Measurements from ENCODE around the gene KIAA0232. TPM values are rescaled to one million over a fixed set of nuclear protein-coding genes. Genes with fewer than 3 reads are reported as not detected.

Gene KIAA0232
- total and polyA plus RNA-seq, 2 experiments from 2014 or later: 20.6 to 21.7 TPM

- Histone ChIP-seq H3K4me2 (ENCODE audit: unreplicated experiment) (no peak overlapping the region), H3F3A (ENCODE audit: insufficient read depth) (peaks cover 14% of the 10 kb centered on the region), H3K4me1 (ENCODE audit: insufficient read depth) (no peaks in the 10 kb centered on the region), H4K20me1 (ENCODE audit: insufficient read depth) (no peaks in the 10 kb centered on the region), H3K9me3 (ENCODE audit: low read depth) (no peaks in the 10 kb centered on the region), H3K27me3 (replicated peaks; ENCODE audit: insufficient read depth) (no peaks in the 10 kb centered on the region), H3K27ac (no peak overlapping the region), H3K4me3 (no peak overlapping the region), H3K36me3 (ENCODE audit: low read depth) (peaks cover 14% of the 10 kb centered on the region), H3K9me2 (ENCODE audit: insufficient read depth) (no peaks in the 10 kb centered on the region), H3K79me2 (ENCODE audit: insufficient read depth) (peaks cover 37% of the 10 kb centered on the region), H2AFZ (no peak overlapping the region), H3K9ac (no peak overlapping the region)
- in situ Hi-C loops (cut with MboI): loop anchor here (10.0 kb wide), 1 partner anchor 145 kb away; no protein-coding TSS in a partner anchor
- 72 to 81% methylated on average over 2 of the region's 2 CpGs for WGBS, 2 experiments (ENCODE audit: low coverage in 1 of 2, low lambda C conversion rate in 2 of 2, missing lambda C conversion rate in 2 of 2)
- TF ChIP-seq EZH2 (IDR thresholded peaks at IDR 0.05; ENCODE audit: insufficient read depth, poor library complexity, severe bottlenecking): no peak
- no peak for DNase-seq
Measured at GRCh38 chr4:6869944-6870343, 87.4 kb downstream of the KIAA0232 start.

- in situ Hi-C loops (cut with MboI): loop anchor here (10.0 kb wide), 1 partner anchor 148 kb away; no protein-coding TSS in a partner anchor
- Histone ChIP-seq H3K4me1 (ENCODE audit: insufficient read depth) (peaks cover 24% of the 10 kb centered on the region), H2AFZ (no peak overlapping the region), H3K27me3 (replicated peaks; ENCODE audit: insufficient read depth) (no peaks in the 10 kb centered on the region), H3K27ac (no peak overlapping the region), H3K9me3 (ENCODE audit: low read depth) (no peaks in the 10 kb centered on the region), H3F3A (ENCODE audit: insufficient read depth) (peaks cover 46% of the 10 kb centered on the region), H3K9me2 (ENCODE audit: insufficient read depth) (no peaks in the 10 kb centered on the region), H4K20me1 (ENCODE audit: insufficient read depth) (no peaks in the 10 kb centered on the region), H3K4me2 (ENCODE audit: unreplicated experiment) (no peak overlapping the region), H3K36me3 (ENCODE audit: low read depth) (peaks cover 13% of the 10 kb centered on the region), H3K4me3 (no peak overlapping the region), H3K9ac (no peak overlapping the region), H3K79me2 (ENCODE audit: insufficient read depth) (peaks cover 8% of the 10 kb centered on the region; the same call in 1 of the 2 replicates)
- DNase-seq: peak; percentile 23
- TF ChIP-seq EZH2phosphoT487 (IDR thresholded peaks at IDR 0.05; ENCODE audit: insufficient read depth, low read depth) (no peak), EZH2 (IDR thresholded peaks at IDR 0.05; ENCODE audit: insufficient read depth, poor library complexity, severe bottlenecking) (no peak)
Measured at GRCh38 chr4:6873291-6873690, 90.8 kb downstream of the KIAA0232 start.

- H3K36me3 ChIP-seq (ENCODE audit: low read depth): peaks cover 13% of the 10 kb centered on the region
- H2AFZ ChIP-seq: no peak overlapping the region
- 35% methylated on average over 3 of the region's 3 CpGs for WGBS, 2 experiments (ENCODE audit: low coverage in 1 of 2, low lambda C conversion rate in 2 of 2, missing lambda C conversion rate in 2 of 2)
- H3K27ac ChIP-seq: no peak overlapping the region
- H3K27me3 ChIP-seq (replicated peaks; ENCODE audit: insufficient read depth): no peaks in the 10 kb centered on the region
- H3K4me1 ChIP-seq (ENCODE audit: insufficient read depth): peaks cover 24% of the 10 kb centered on the region
- peaks cover 8% of the 10 kb centered on the region; the same call in 1 of the 2 replicates for H3K79me2 ChIP-seq (ENCODE audit: insufficient read depth)
- no peaks in the 10 kb centered on the region for H3K9me2 ChIP-seq (ENCODE audit: insufficient read depth)
- no peak overlapping the region for H3K4me2 ChIP-seq (ENCODE audit: unreplicated experiment)
- H3K9ac ChIP-seq: no peak overlapping the region
- no peak for TF ChIP-seq EZH2phosphoT487 (IDR thresholded peaks at IDR 0.05; ENCODE audit: insufficient read depth, low read depth)
- no peak for TF ChIP-seq EZH2 (IDR thresholded peaks at IDR 0.05; ENCODE audit: insufficient read depth, poor library complexity, severe bottlenecking)
- no peak overlapping the region for H3K4me3 ChIP-seq
- in situ Hi-C loops (cut with MboI): loop anchor here (10.0 kb wide), 1 partner anchor 149 kb away; no protein-coding TSS in a partner anchor
- peak; percentile 72 for DNase-seq
- no peaks in the 10 kb centered on the region for H3K9me3 ChIP-seq (ENCODE audit: low read depth)
- no peaks in the 10 kb centered on the region for H4K20me1 ChIP-seq (ENCODE audit: insufficient read depth)
- peaks cover 46% of the 10 kb centered on the region for H3F3A ChIP-seq (ENCODE audit: insufficient read depth)
Measured at GRCh38 chr4:6873792-6874461, 91.4 kb downstream of the KIAA0232 start.

GRCh38 chr4:6874981-6875380 is 92.5 kb downstream of the KIAA0232 start:
- no peaks in the 10 kb centered on the region for H4K20me1 ChIP-seq (ENCODE audit: insufficient read depth)
- in situ Hi-C loops (cut with MboI): loop anchor here (10.0 kb wide), 1 partner anchor 150 kb away; no protein-coding TSS in a partner anchor
- H3K4me2 ChIP-seq (ENCODE audit: unreplicated experiment): no peak overlapping the region
- H3K27me3 ChIP-seq (replicated peaks; ENCODE audit: insufficient read depth): no peaks in the 10 kb centered on the region
- no peak for DNase-seq
- WGBS, 2 experiments (ENCODE audit: low coverage in 1 of 2, low lambda C conversion rate in 2 of 2, missing lambda C conversion rate in 2 of 2): 90 to 92% methylated on average over 4 of the region's 4 CpGs
- no peak overlapping the region for H3K4me3 ChIP-seq
- H3K27ac ChIP-seq: no peak overlapping the region
- H3K9ac ChIP-seq: no peak overlapping the region
- no peaks in the 10 kb centered on the region for H3K9me2 ChIP-seq (ENCODE audit: insufficient read depth)
- TF ChIP-seq EZH2 (IDR thresholded peaks at IDR 0.05; ENCODE audit: insufficient read depth, poor library complexity, severe bottlenecking): no peak
- TF ChIP-seq EZH2phosphoT487 (IDR thresholded peaks at IDR 0.05; ENCODE audit: insufficient read depth, low read depth): no peak
- H3K36me3 ChIP-seq (ENCODE audit: low read depth): peaks cover 13% of the 10 kb centered on the region
- no peak overlapping the region for H2AFZ ChIP-seq
- peaks cover 8% of the 10 kb centered on the region; the same call in 1 of the 2 replicates for H3K79me2 ChIP-seq (ENCODE audit: insufficient read depth)
- H3K4me1 ChIP-seq (ENCODE audit: insufficient read depth): peaks cover 24% of the 10 kb centered on the region
- H3K9me3 ChIP-seq (ENCODE audit: low read depth): no peaks in the 10 kb centered on the region
- peaks cover 46% of the 10 kb centered on the region for H3F3A ChIP-seq (ENCODE audit: insufficient read depth)

Measured in GM23248 (cell line).